Nephron progenitor cell (in vitro differentiated cells): ENCODE data around the gene NUCKS1.
A peak's percentile ranks its signal among the peaks of the same experiment; 100 is the strongest.

Experiments
- DNase-seq: peaks from one replicate; pipeline ENCODE4 v3.0.0; 2021
- H3K27ac Mint-ChIP-seq: 2 replicates; pipeline ENCODE4 v1.8.0; 2021; ENCODE audit warnings: mild to moderate bottlenecking, moderate library complexity, mixed read lengths
- H3K27me3 Mint-ChIP-seq: 2 replicates; pipeline ENCODE4 v1.8.0; 2021; ENCODE audit warnings: mild to moderate bottlenecking, low read depth, mixed read lengths; ENCODE audit not compliant: poor library complexity
- H3K36me3 Mint-ChIP-seq: 2 replicates; pipeline ENCODE4 v1.8.0; 2021; ENCODE audit warnings: low read depth, mixed read lengths
- H3K4me1 Mint-ChIP-seq: 2 replicates; pipeline ENCODE4 v1.8.0; 2021; ENCODE audit warnings: mixed read lengths
- H3K4me3 Mint-ChIP-seq: 2 replicates; pipeline ENCODE4 v1.8.0; 2021; ENCODE audit warnings: mild to moderate bottlenecking, moderate library complexity, mixed read lengths
- H3K9me3 Mint-ChIP-seq: 2 replicates; pipeline ENCODE4 v1.8.0; 2021; ENCODE audit warnings: mild to moderate bottlenecking, moderate library complexity, mixed read lengths
- CTCF ChIP-seq: fragments of 200-600 bp; sonication (generic); IDR thresholded peaks from 2 replicates; pipeline ENCODE4 v1.5.0; 2021; ENCODE audit warnings: antibody characterized with exemption

Gene NUCKS1

GRCh38 chr1:205792481-205792881 is 42.5 kb upstream of the NUCKS1 start:
- DNase-seq: no peak
- Mint-ChIP-seq H3K4me1 (peaks cover 9% of the 10 kb centered on the region), H3K4me3 (no peak overlapping the region), H3K27ac (no peak overlapping the region), H3K9me3 (no peaks in the 10 kb centered on the region), H3K27me3 (no peaks in the 10 kb centered on the region), H3K36me3 (peaks cover 37% of the 10 kb centered on the region)
- no peak for TF ChIP-seq CTCF

GRCh38 chr1:205791568-205792180 is 41.7 kb upstream of the NUCKS1 start:
- TF ChIP-seq CTCF: peak; percentile 71

GRCh38 chr1:205787287-205787916 is 37.4 kb upstream of the NUCKS1 start:
- Mint-ChIP-seq H3K27me3 (peaks cover 6% of the 10 kb centered on the region), H3K27ac (no peak overlapping the region), H3K9me3 (no peaks in the 10 kb centered on the region), H3K36me3 (peaks cover 17% of the 10 kb centered on the region), H3K4me1 (peaks cover 6% of the 10 kb centered on the region), H3K4me3 (no peak overlapping the region)
- DNase-seq: no peak
- TF ChIP-seq CTCF: no peak

More at GRCh38 chr1:205791568-205792180, 41.7 kb upstream of the NUCKS1 start:
- Mint-ChIP-seq H3K4me3 (no peak overlapping the region), H3K27ac (no peak overlapping the region), H3K27me3 (no peaks in the 10 kb centered on the region), H3K9me3 (no peaks in the 10 kb centered on the region), H3K36me3 (peaks cover 30% of the 10 kb centered on the region), H3K4me1 (peaks cover 9% of the 10 kb centered on the region)
- DNase-seq: peak; percentile 58

GRCh38 chr1:205786601-205787000 is 36.6 kb upstream of the NUCKS1 start:
- Mint-ChIP-seq H3K36me3 (peaks cover 17% of the 10 kb centered on the region), H3K9me3 (no peaks in the 10 kb centered on the region), H3K4me1 (peaks cover 6% of the 10 kb centered on the region), H3K4me3 (no peak overlapping the region), H3K27me3 (peaks cover 6% of the 10 kb centered on the region), H3K27ac (no peak overlapping the region)
- TF ChIP-seq CTCF: no peak
- DNase-seq: no peak

- Mint-ChIP-seq H3K4me3 (no peak overlapping the region), H3K36me3 (peaks cover 13% of the 10 kb centered on the region), H3K27me3 (peaks cover 6% of the 10 kb centered on the region), H3K27ac (no peak overlapping the region), H3K9me3 (no peaks in the 10 kb centered on the region), H3K4me1 (peaks cover 6% of the 10 kb centered on the region)
- TF ChIP-seq CTCF: no peak
- DNase-seq: no peak
Observed at GRCh38 chr1:205785446-205785845, 35.5 kb upstream of the NUCKS1 start.

GRCh38 chr1:205783904-205784303 is 33.9 kb upstream of the NUCKS1 start:
- Mint-ChIP-seq H3K27ac (no peak overlapping the region), H3K4me3 (no peak overlapping the region)

More at GRCh38 chr1:205783904-205784303, 33.9 kb upstream of the NUCKS1 start:
- no peaks in the 10 kb centered on the region for H3K9me3 Mint-ChIP-seq
- peaks cover 6% of the 10 kb centered on the region for H3K4me1 Mint-ChIP-seq
- peaks cover 9% of the 10 kb centered on the region for H3K27me3 Mint-ChIP-seq
- DNase-seq: no peak
- no peaks in the 10 kb centered on the region for H3K36me3 Mint-ChIP-seq
- no peak for TF ChIP-seq CTCF
